Lower leg skin (tissue), 3 donors: Measurements from ENCODE around the gene BCO2.

Source experiments
- CTCF ChIP-seq, 3 donors: fragments of 450-650 bp; IDR thresholded peaks; one replicate each; pipeline ENCODE4 v1.5.1; 2016; ENCODE audit warnings: antibody characterized with exemption in 3 of 3, mild to moderate bottlenecking in 3 of 3, moderate library complexity in 2 of 3
- POLR2A ChIP-seq, 2 donors: fragments of 450-650 bp; IDR thresholded peaks; one replicate each; pipeline ENCODE4 v1.6.1; 2016 to 2017; ENCODE audit warnings: antibody characterized with exemption in 2 of 2, mild to moderate bottlenecking in 1 of 2, moderate library complexity in 1 of 2

GRCh38 chr11:112150517-112150916 lies 24.8 kb upstream of the BCO2 start:
- TF ChIP-seq CTCF (IDR thresholded peaks at IDR 0.05) (no peak), POLR2A (IDR thresholded peaks at IDR 0.05) (no peak)
